OCI-LY7 (cell line): Measurements from ENCODE around the gene KRT73.

Source experiments
- EZH2phosphoT487 ChIP-seq: fragments of 200-600 bp; sonication (generic); IDR thresholded peaks from 2 replicates; pipeline ENCODE4 v1.6.1; 2018; ENCODE audit warnings: low read depth, borderline replicate concordance, mild to moderate bottlenecking, mixed run types, antibody characterized with exemption, low read length, moderate library complexity, mixed read lengths
- TF ChIP-seq, protein P1 (sequence below): fragments of 200-600 bp; sonication (generic); conservative IDR thresholded peaks from 2 replicates; pipeline ENCODE4 v1.5.1; 2014; ENCODE audit warnings: mild to moderate bottlenecking, antibody characterized with exemption, low read length, moderate library complexity, mixed read lengths

DNA sequence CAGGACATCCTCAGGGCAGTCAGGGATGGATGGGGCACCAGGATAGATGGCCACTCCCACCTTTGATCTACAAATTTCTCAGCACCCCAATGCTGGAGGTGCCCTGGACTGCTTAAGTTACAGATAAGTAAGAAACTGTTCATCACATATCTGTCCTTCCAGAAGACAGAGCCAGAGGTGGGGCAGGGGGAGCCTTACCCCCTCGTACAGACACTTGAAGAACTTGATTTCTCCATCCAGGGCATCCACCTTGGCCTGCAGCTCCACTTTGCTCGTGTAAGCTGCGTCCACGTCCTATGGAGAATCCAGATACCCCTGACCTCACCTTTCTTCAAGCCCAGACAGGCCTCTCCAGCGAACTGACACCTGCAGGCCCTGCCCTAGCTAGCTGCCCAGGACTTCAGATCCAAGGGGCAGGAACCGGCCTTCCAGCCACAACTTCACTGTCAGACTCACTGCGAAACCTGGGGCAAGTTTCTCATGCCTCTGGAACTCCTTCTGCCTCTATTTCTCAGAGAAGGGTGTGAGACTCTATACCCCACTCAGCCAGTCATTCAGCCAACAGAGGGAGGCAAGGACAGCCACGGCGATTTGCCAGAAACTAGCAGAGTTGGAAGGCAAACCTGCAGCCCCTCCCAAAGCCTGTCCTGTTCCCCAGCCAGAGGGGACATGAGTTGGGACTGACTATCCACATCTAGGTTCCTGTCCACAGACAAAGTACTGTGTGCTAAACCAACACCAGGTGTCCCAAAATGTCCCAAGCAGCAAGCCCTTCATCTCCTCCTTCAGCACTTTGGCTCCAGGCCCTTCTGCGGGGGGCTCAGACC, 3.8 kb downstream of the KRT73 start:
- TF ChIP-seq, protein P1, sequence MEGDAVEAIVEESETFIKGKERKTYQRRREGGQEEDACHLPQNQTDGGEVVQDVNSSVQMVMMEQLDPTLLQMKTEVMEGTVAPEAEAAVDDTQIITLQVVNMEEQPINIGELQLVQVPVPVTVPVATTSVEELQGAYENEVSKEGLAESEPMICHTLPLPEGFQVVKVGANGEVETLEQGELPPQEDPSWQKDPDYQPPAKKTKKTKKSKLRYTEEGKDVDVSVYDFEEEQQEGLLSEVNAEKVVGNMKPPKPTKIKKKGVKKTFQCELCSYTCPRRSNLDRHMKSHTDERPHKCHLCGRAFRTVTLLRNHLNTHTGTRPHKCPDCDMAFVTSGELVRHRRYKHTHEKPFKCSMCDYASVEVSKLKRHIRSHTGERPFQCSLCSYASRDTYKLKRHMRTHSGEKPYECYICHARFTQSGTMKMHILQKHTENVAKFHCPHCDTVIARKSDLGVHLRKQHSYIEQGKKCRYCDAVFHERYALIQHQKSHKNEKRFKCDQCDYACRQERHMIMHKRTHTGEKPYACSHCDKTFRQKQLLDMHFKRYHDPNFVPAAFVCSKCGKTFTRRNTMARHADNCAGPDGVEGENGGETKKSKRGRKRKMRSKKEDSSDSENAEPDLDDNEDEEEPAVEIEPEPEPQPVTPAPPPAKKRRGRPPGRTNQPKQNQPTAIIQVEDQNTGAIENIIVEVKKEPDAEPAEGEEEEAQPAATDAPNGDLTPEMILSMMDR = no peak
- no peak for TF ChIP-seq EZH2phosphoT487
